Activated CD4-positive, alpha-beta T cell treated with anti-CD3 and anti-CD28 coated beads, Interleukin-2, Interleukin-6, amounts not matched to agents 100 ng/mL and 50 ng/mL, durations not matched to agents 16 hours and 8 hours (primary cell): Measurements from ENCODE around the gene MCU.
"Not testable (repeated sequence)": the region's sequence is repeated elsewhere in the genome, so short reads cannot be mapped to it uniquely, and the experiment has no call there.

Experiments
- DNase-seq: peaks from one replicate; pipeline ENCODE4 v3.0.0-alpha.2; 2020

MCU gene

DNA sequence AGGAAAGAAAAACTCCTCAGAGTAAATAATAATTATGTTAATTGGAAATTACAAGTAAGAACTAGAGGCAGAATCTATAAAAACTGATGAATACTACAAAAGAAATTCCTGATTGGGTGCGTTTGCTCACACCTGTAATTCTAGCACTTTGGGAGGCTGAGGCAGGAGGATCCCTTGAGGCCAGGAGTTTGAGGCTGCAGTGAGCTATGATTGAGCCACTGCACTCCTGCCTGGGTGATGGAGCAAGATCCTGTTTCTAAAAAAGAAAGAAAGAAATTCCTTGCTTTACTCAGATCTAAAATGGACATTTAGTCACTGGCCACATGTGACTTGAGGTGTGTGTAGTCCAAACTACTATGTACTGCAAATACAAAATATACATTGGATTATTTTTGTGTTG lies 42.0 kb downstream of the MCU start:
- no peak for DNase-seq

- no peak for DNase-seq
Observed at GRCh38 chr10:72735288-72735936, 43.5 kb downstream of the MCU start.

DNA sequence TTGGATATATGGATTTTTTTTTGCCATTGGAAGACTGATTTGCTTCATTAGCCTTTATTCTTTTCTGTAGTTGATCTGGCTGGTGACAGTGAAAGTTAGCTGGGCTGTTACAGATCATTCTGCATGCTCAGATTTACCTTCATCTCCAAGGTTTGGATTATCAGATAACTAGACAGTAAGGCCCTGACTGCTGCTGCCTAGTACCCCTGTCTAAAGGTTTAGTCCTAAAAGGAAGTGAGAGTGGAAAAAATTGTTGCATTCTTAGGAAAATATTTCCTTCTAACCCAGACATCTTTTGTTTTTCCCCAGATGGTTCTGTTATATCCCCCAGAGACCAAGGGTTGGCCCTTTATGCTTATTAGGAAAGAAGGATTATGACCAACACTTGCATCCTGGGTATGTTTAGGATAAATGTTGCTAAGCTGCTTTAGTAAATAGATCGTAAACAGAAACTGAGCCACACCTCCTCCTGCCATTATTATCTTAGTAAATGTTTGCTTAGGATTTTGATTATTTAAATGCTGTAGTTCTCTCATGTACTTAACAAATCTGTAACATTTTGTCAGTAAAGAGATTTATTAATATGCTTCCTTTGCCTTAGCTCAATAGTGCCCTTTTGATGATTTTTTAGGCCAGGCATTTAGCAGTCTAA lies 44.4 kb downstream of the MCU start:
- no peak for DNase-seq

- no peak for DNase-seq
Observed at GRCh38 chr10:72736828-72737220, 44.9 kb downstream of the MCU start.

GRCh38 chr10:72737357-72737756 lies 45.4 kb downstream of the MCU start:
- DNase-seq = not testable (repeated sequence)

GRCh38 chr10:72738486-72738885 lies 46.5 kb downstream of the MCU start:
- DNase-seq = no peak

DNA sequence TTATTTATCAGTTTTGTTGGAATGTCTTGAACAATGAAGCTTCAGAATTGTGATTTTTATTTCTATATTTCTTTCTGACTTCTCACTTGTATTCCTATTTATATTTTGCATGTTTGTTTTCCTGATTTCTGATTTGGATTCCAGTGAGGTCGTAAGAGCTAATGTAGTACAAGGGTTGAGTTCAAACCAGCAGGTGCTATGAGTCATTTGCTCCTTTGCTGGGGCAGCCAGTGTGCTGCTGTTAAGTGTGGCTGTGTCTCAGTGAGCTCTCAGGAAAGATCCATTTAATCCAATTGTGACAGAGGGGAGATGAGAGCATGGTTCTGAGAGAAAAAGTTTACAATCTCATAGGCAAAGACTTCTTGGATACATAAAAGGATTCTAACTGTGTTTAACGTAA lies 48.6 kb downstream of the MCU start:
- DNase-seq = no peak

- DNase-seq = no peak
Observed at GRCh38 chr10:72742092-72742491, 50.1 kb downstream of the MCU start.

- no peak for DNase-seq
Observed at GRCh38 chr10:72742797-72743196, 50.9 kb downstream of the MCU start.

DNA sequence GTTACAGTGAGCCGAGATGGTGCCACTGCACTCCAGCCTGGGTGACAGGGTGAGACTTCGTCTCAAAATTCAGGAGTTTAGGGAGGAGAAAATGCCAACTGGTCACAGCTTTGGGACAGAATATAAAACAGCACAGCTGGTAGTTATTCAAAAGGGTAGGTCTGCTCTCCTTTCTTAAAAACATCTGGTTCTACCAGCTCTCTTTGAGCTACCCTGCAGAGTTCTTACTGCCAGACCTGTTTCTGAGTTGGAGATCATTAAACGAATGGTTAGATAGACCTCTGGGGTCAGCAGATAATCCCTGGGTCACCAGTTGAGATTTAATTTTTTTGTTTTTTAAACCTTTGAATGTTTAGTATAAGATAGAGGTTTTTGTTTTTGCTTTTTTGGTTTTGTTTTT lies 52.6 kb downstream of the MCU start:
- no peak for DNase-seq

DNA sequence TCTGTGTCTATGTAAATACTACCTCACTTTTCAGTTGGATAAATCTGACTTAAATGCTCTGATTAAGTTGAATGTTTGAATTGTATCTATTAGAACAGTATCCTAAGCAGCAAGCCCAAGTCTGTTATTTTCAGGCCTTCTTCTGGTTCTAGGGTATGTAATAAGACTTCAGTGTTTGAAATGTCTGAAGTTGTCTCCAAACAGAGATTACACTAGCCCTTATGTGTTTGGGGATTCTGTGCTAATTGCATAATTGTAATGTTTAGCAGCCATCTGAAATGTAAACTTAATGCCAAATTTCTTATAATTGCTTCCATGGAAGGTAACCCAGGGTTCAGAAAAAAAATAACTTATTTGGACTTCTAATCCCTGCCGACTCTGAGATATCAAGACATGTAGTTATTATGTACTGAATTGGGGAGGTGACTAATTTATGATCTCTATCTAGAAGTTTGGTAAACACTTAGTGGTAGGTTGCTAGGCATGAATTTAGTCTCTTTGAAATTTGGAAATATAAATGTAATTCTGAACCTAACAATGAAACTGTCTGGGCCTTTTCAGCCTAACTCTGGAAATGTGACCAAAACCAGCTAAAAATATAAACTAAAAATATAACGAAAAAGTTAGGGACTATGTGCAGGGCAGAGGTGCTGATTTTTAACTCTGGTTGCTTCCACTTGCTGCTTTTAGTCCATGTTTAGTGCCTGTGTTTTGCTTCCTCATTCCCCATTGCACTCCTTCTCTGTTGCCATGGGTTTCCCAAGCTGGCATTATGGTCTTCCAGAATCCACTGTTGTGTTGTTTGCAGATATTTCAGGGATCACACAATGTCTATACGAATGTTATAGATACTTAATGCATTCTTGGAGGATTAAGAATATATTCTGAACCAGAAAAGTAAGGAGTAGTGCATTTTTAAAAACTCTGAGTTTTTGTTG lies 54.8 kb downstream of the MCU start:
- DNase-seq = no peak

GRCh38 chr10:72747521-72747920 lies 55.6 kb downstream of the MCU start:
- DNase-seq = no peak

- DNase-seq = no peak
Observed at GRCh38 chr10:72753760-72754231, 61.9 kb downstream of the MCU start.

DNA sequence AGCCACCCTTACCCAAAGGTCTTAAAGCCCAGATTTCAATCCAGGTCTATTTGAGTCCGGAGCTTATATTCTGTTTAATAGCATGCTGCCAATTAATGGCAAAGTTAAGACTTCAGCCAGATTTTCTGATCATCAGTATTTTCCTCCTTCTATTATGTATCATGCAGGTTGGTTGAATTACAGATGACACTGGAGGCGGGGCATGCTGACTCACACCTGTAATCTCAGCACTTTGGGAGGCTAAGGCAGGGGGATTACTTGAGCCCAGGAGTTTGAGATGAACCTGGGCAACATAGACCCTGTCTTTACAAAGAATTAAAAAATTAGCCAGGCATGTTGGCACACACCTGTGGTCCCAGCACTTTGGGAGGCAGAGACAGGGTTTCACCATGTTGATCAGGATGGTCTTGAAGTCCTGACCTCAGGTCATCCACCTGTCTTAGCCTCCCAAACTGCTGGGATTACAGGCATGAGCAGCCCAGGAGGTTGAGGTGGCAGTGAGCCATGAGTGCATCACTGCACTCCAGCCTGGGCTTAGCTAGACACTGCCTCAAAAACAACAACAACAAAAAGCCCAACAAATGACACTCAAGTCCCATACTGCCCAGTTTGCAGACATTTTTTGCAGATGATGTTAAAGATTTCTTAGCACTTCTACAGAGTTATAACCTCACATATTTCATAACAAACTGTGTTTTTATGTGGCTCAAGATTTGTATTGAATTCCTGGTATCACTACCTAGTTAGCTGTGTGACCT lies 62.5 kb downstream of the MCU start:
- DNase-seq = no peak

GRCh38 chr10:72756674-72757385 lies 64.9 kb downstream of the MCU start:
- no peak for DNase-seq

GRCh38 chr10:72757732-72758131 lies 65.8 kb downstream of the MCU start:
- DNase-seq = no peak

DNA sequence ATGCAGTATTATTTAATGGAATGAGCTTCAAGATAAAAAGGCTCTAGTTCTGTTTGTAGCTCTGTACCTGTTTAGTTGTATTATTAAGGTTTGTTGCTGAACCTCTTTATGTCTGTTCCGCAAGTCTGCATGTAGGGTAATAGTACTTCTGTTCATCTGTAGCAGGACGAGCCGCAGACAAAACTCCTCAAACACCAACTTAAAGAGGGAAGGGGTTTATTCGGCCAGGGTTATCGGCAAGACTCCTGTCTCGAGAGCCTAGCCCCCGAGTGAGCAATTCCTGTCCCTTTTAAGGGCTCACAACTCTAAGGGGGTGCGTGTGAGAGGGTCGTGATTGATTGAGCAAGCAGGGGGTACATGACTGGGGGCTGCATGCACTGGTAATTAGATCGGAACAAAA lies 67.0 kb downstream of the MCU start:
- DNase-seq = not testable (repeated sequence)

DNA sequence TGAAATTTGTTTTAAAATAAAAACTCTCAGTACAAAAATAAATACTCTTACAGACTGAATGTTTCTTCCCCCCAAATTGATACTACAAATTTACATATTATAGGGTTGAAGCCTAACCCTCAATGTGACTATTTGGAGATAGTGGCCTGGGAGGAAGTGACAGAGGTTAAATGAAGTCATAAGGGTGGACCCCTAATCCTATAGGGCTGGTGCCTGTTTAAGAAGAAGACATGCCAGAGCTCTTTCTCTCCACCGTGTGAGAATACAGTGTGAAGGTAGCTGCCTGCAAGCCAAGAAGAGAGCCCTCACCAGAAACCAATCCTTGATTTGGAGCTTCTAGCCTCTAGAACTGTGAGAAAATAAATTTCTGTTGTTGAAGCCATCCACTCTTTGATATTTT lies 67.6 kb downstream of the MCU start:
- DNase-seq = no peak

DNA sequence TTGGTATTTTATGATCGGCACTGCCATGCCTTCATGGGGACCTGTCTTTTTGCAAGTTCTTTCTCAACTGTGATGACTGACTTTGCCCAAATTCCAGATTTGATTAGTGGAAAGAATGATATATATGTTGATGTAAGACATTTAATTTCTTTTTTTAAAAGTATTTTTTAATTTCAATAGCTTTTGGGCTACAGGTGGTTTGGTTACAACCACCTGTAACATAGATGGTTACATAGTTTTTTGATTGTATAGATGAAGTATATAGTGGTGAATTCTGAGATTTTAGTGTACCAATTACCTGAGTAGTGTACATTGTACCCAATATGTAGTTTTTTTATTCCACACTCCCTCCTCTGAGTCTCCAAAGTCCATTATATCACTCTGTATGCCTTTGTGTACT lies 69.6 kb downstream of the MCU start:
- DNase-seq = no peak

DNA sequence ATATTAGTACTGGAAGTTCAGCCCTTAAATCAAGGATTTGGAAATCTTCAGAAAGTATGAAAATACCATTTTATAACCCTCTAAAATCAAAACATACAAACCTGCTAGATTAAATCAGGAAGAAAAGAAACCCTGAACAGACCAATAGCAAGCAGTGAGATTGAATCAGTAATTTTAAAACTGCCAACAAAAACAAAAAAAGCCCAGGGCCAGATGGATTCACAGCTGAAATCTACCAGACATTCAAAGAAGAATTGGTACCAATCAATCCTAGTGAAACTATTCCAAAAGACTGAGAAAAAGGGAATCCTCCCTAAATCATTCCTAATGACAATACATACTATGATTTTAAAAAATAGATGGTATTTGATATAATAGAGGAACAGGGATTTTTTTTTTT lies 70.1 kb downstream of the MCU start:
- no peak for DNase-seq

DNA sequence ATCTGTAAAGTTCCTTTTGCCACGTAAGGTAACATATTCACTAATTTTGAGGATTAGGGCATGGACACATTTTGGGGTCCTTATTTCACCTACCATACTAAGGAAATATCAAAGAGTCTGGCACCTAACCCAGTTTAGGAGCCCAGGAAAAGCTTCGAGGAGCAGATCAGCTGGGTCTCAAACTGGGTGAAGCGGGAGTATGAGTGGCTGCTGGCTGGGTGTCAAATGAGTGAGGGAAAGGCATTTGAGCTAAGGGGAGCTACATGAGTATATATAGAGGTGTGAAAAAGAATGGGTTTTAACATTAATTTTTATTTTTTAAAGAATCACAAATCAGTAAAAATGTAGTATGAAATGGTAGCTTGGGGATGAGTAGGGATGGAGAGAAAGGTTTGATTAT lies 71.3 kb downstream of the MCU start:
- DNase-seq = no peak

- DNase-seq = no peak
Observed at GRCh38 chr10:72764151-72764550, 72.2 kb downstream of the MCU start.
